H1 (cell line): ENCODE results near the gene ARL6IP5. TPM values are rescaled to one million over a fixed set of nuclear protein-coding genes. Genes with fewer than 3 reads are reported as not detected.

Source experiments
- RNF2 ChIP-seq: fragments of 200-900, 300-1000 bp; sonication (generic); IDR thresholded peaks from 2 replicates; pipeline ENCODE4 v1.7.1; 2016; ENCODE audit warnings: borderline replicate concordance, low read depth, mild to moderate bottlenecking, antibody characterized with exemption, low read length; ENCODE audit not compliant: poor library complexity, severe bottlenecking; ENCODE audit errors: missing control alignments
- ZNF274 ChIP-seq: IDR thresholded peaks from 2 replicates; pipeline ENCODE4 v1.7.0; 2012; ENCODE audit warnings: low read length, borderline replicate concordance; ENCODE audit errors: extremely low read depth
- polyA plus RNA-seq, 7 experiments: library from polyadenylated mRNA; depleted of rRNA in 3 of 7; stranded (reverse) in 5 of 7; unstranded in 2 of 7; fragments of >200 nt in 5 of 7; fragments of 200-250 nt in 2 of 7; gene quantifications; 1 replicate in 5 of 7; 2 replicates in 1 of 7; 4 replicates in 1 of 7; pipeline versions ENCODE4 v1.2.1 to v1.2.3, GENCODE V29; 2011 to 2013; ENCODE audit warnings: missing spikeins in 2 of 7, mixed read lengths in 2 of 7
- total RNA-seq: library from RNA; stranded (reverse); fragmentation: NEBNext Ultra II Directional; extraction: Animal tissue kit (Norgen Biotek cat#: 25700); gene quantifications from 2 replicates; pipeline ENCODE4 v1.2.1, GENCODE V29; 2021

Gene ARL6IP5
- total and polyA plus RNA-seq, 2 of the 8 experiments (the other 6 are each of a cell fraction or from before 2014, with no cell fraction given), result 24.9 to 30.1 TPM

DNA sequence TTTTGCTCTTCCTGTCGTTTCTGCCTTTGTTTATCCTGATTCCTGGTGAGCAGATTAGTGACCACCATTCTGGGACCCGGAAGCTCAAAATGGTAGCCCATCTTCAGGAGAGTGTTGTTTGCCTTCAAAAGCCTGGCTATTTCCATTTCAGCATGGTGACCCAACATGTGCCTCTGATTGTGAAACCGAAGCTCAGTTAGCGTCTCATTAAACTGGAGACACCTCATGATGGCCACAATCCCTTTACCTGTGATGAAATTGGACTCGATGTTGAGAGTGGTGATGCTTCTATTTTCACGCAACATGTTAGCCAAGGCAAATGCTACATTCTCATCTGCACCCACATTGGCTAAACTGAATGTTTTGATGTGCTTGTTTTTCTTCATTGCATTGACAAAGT lies 34.4 kb downstream of the ARL6IP5 start (continued):
- TF ChIP-seq ZNF274 (no peak), RNF2 (no peak)
